ENCODE data around the gene SHB.
A peak's percentile ranks its signal among the peaks of the same experiment; 100 is the strongest.

The SHB gene

GRCh38 chr9:38022203-38022895 lies 46.7 kb downstream of the SHB start:
- no peak overlapping the region for H3K4me3 ChIP-seq (ENCODE audit: low read length)
- no peak overlapping the region for H3K9ac ChIP-seq (ENCODE audit: low read length)
- H3K4me1 ChIP-seq (ENCODE audit: control insufficient read depth, insufficient read depth, low read length) = peaks cover 61% of the 10 kb centered on the region
- no peaks in the 10 kb centered on the region for H3K9me3 ChIP-seq (ENCODE audit: control insufficient read depth, low read length)
- no peaks in the 10 kb centered on the region for H3K36me3 ChIP-seq (ENCODE audit: control insufficient read depth, insufficient read depth, low read length)
- H3K27me3 ChIP-seq (ENCODE audit: control insufficient read depth, insufficient read depth, low read length) = no peaks in the 10 kb centered on the region

GRCh38 chr9:38020151-38021076 lies 48.6 kb downstream of the SHB start:
- H3K27me3 ChIP-seq (ENCODE audit: control insufficient read depth, insufficient read depth, low read length) = no peaks in the 10 kb centered on the region
- H3K36me3 ChIP-seq (ENCODE audit: control insufficient read depth, insufficient read depth, low read length) = no peaks in the 10 kb centered on the region
- no peak overlapping the region for H3K4me3 ChIP-seq (ENCODE audit: low read length)
- H3K4me1 ChIP-seq (ENCODE audit: control insufficient read depth, insufficient read depth, low read length) = peaks cover 64% of the 10 kb centered on the region
- H3K9me3 ChIP-seq (ENCODE audit: control insufficient read depth, low read length) = no peaks in the 10 kb centered on the region
- H3K9ac ChIP-seq (ENCODE audit: low read length) = no peak overlapping the region

- Histone ChIP-seq H3K4me3 (ENCODE audit: low read length) (no peak overlapping the region), H3K27me3 (ENCODE audit: control insufficient read depth, insufficient read depth, low read length) (no peaks in the 10 kb centered on the region), H3K9ac (ENCODE audit: low read length) (no peak overlapping the region), H3K9me3 (ENCODE audit: control insufficient read depth, low read length) (no peaks in the 10 kb centered on the region), H3K36me3 (ENCODE audit: control insufficient read depth, insufficient read depth, low read length) (no peaks in the 10 kb centered on the region), H3K4me1 (ENCODE audit: control insufficient read depth, insufficient read depth, low read length) (peaks cover 63% of the 10 kb centered on the region)
These were observed 49.3 kb downstream of the SHB start for GRCh38 chr9:38019731-38020130.

- Histone ChIP-seq H3K4me3 (ENCODE audit: low read length) (no peak overlapping the region), H3K9ac (ENCODE audit: low read length) (peak overlapping the region; percentile 26), H3K36me3 (ENCODE audit: control insufficient read depth, insufficient read depth, low read length) (no peaks in the 10 kb centered on the region), H3K4me1 (ENCODE audit: control insufficient read depth, insufficient read depth, low read length) (peaks cover 57% of the 10 kb centered on the region), H3K9me3 (ENCODE audit: control insufficient read depth, low read length) (no peaks in the 10 kb centered on the region), H3K27me3 (ENCODE audit: control insufficient read depth, insufficient read depth, low read length) (no peaks in the 10 kb centered on the region)
These were observed 49.9 kb downstream of the SHB start for GRCh38 chr9:38018958-38019602.

- peaks cover 50% of the 10 kb centered on the region for H3K4me1 ChIP-seq (ENCODE audit: control insufficient read depth, insufficient read depth, low read length)
- peak overlapping the region; percentile 26 for H3K9ac ChIP-seq (ENCODE audit: low read length)
- no peaks in the 10 kb centered on the region for H3K36me3 ChIP-seq (ENCODE audit: control insufficient read depth, insufficient read depth, low read length)
- H3K4me3 ChIP-seq (ENCODE audit: low read length) = no peak overlapping the region
- H3K27me3 ChIP-seq (ENCODE audit: control insufficient read depth, insufficient read depth, low read length) = no peaks in the 10 kb centered on the region
- no peaks in the 10 kb centered on the region for H3K9me3 ChIP-seq (ENCODE audit: control insufficient read depth, low read length)
These were observed 50.6 kb downstream of the SHB start for GRCh38 chr9:38018241-38018957.

- H3K27me3 ChIP-seq (ENCODE audit: control insufficient read depth, insufficient read depth, low read length) = no peaks in the 10 kb centered on the region
- H3K9me3 ChIP-seq (ENCODE audit: control insufficient read depth, low read length) = no peaks in the 10 kb centered on the region
- no peak overlapping the region for H3K4me3 ChIP-seq (ENCODE audit: low read length)
- H3K9ac ChIP-seq (ENCODE audit: low read length) = no peak overlapping the region
- peaks cover 44% of the 10 kb centered on the region for H3K4me1 ChIP-seq (ENCODE audit: control insufficient read depth, insufficient read depth, low read length)
- no peaks in the 10 kb centered on the region for H3K36me3 ChIP-seq (ENCODE audit: control insufficient read depth, insufficient read depth, low read length)
These were observed 51.2 kb downstream of the SHB start for GRCh38 chr9:38017885-38018186.

- peak overlapping the region; percentile 19 for H3K9ac ChIP-seq (ENCODE audit: low read length)
- peaks cover 42% of the 10 kb centered on the region for H3K4me1 ChIP-seq (ENCODE audit: control insufficient read depth, insufficient read depth, low read length)
- no peaks in the 10 kb centered on the region for H3K9me3 ChIP-seq (ENCODE audit: control insufficient read depth, low read length)
- no peak overlapping the region for H3K4me3 ChIP-seq (ENCODE audit: low read length)
- no peaks in the 10 kb centered on the region for H3K27me3 ChIP-seq (ENCODE audit: control insufficient read depth, insufficient read depth, low read length)
- no peaks in the 10 kb centered on the region for H3K36me3 ChIP-seq (ENCODE audit: control insufficient read depth, insufficient read depth, low read length)
These were observed 51.7 kb downstream of the SHB start for GRCh38 chr9:38017149-38017884.

- no peaks in the 10 kb centered on the region for H3K9me3 ChIP-seq (ENCODE audit: control insufficient read depth, low read length)
- H3K9ac ChIP-seq (ENCODE audit: low read length) = peak overlapping the region; percentile 19
These were observed 52.5 kb downstream of the SHB start for GRCh38 chr9:38016375-38017135.

GRCh38 chr9:38015906-38016305 lies 53.1 kb downstream of the SHB start:
- Histone ChIP-seq H3K4me3 (ENCODE audit: low read length) (no peak overlapping the region), H3K9me3 (ENCODE audit: control insufficient read depth, low read length) (no peaks in the 10 kb centered on the region), H3K4me1 (ENCODE audit: control insufficient read depth, insufficient read depth, low read length) (peaks cover 42% of the 10 kb centered on the region), H3K9ac (ENCODE audit: low read length) (no peak overlapping the region), H3K27me3 (ENCODE audit: control insufficient read depth, insufficient read depth, low read length) (no peaks in the 10 kb centered on the region), H3K36me3 (ENCODE audit: control insufficient read depth, insufficient read depth, low read length) (no peaks in the 10 kb centered on the region)

More at GRCh38 chr9:38016375-38017135, 52.5 kb downstream of the SHB start:
- Histone ChIP-seq H3K4me1 (ENCODE audit: control insufficient read depth, insufficient read depth, low read length) (peaks cover 42% of the 10 kb centered on the region), H3K27me3 (ENCODE audit: control insufficient read depth, insufficient read depth, low read length) (no peaks in the 10 kb centered on the region), H3K36me3 (ENCODE audit: control insufficient read depth, insufficient read depth, low read length) (no peaks in the 10 kb centered on the region), H3K4me3 (ENCODE audit: low read length) (no peak overlapping the region)

- H3K9ac ChIP-seq (ENCODE audit: low read length) = no peak overlapping the region
- H3K4me3 ChIP-seq (ENCODE audit: low read length) = no peak overlapping the region
- no peaks in the 10 kb centered on the region for H3K9me3 ChIP-seq (ENCODE audit: control insufficient read depth, low read length)
- no peaks in the 10 kb centered on the region for H3K27me3 ChIP-seq (ENCODE audit: control insufficient read depth, insufficient read depth, low read length)
- no peaks in the 10 kb centered on the region for H3K36me3 ChIP-seq (ENCODE audit: control insufficient read depth, insufficient read depth, low read length)
- peaks cover 40% of the 10 kb centered on the region for H3K4me1 ChIP-seq (ENCODE audit: control insufficient read depth, insufficient read depth, low read length)
These were observed 53.8 kb downstream of the SHB start for GRCh38 chr9:38015266-38015665.
